ENCODE measurements around the gene GLI2. TPM values are rescaled to one million over a fixed set of nuclear protein-coding genes. Genes with fewer than 3 reads are reported as not detected.

GLI2 gene
- total RNA-seq, 1 experiment from 2014 or later = 4.0 TPM

DNA sequence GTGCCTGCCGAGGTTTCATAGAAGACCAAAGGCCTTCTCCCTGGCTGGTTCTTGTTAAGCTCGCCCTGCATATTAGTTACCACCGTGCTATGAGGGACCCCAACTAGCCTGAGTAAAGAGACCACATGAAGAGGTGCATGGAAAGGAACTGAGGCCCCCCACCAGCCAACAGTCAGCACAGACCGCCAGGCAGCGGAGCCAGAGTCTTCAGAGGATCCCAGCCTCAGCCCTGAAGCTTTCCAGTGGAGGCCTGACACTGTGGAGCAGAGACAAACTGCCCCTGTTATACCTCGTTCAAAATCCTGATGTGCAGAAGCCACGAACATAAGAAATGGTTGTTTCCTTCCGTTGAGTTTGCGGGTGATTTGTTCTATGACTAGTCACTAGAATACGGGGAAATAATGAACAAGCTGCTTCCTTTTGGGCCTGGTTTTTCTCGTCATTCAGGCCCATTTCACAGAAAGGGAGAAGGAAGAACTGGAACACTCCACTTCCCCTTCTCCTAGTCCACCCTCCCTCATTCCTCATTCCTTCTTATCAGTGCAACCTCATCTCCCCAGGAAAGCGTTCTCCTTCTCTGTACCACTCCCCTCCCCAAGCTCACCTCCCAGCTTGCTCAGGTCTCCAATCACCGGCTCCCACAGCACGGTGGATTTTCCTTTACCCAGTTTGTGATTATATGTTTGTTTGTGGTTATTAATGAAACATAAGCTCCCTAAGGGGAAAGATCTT is 3.0 kb upstream of the GLI2 start:
- Histone ChIP-seq H3K9me3 (ENCODE audit: low read length) (no peaks in the 10 kb centered on the region), H3K36me3 (ENCODE audit: low read depth, low read length) (no peaks in the 10 kb centered on the region), H3K27ac (ENCODE audit: low read length) (no peak overlapping the region), H3K9me2 (replicated peaks; ENCODE audit: low read length) (no peaks in the 10 kb centered on the region), H3K79me2 (ENCODE audit: low read length) (no peaks in the 10 kb centered on the region), H4K20me1 (ENCODE audit: low read length) (no peaks in the 10 kb centered on the region), H2AFZ (ENCODE audit: low read length) (no peak overlapping the region), H3K27me3 (ENCODE audit: low read length) (no peaks in the 10 kb centered on the region), H3K4me3 (ENCODE audit: low read length) (no peak overlapping the region), H3K9ac (ENCODE audit: low read length) (no peak overlapping the region), H3F3A (ENCODE audit: low read length, unreplicated experiment) (no peaks in the 10 kb centered on the region), H3K4me2 (ENCODE audit: low read length) (no peak overlapping the region), H3K4me1 (ENCODE audit: insufficient read depth, low read length) (peaks cover 14% of the 10 kb centered on the region)
- ATAC-seq (no peak), DNase-seq (no peak)
- no TSS peak for BruUV-seq (replicated peaks)
- ChIA-PET POLR2A (ENCODE audit: unreplicated experiment) (no interaction called here), CTCF (interaction anchor here (0.6 kb wide), 1 partner anchor 200 kb away, joined by 3 read pairs; no protein-coding TSS in a partner anchor)
- TF ChIP-seq, protein P1, sequence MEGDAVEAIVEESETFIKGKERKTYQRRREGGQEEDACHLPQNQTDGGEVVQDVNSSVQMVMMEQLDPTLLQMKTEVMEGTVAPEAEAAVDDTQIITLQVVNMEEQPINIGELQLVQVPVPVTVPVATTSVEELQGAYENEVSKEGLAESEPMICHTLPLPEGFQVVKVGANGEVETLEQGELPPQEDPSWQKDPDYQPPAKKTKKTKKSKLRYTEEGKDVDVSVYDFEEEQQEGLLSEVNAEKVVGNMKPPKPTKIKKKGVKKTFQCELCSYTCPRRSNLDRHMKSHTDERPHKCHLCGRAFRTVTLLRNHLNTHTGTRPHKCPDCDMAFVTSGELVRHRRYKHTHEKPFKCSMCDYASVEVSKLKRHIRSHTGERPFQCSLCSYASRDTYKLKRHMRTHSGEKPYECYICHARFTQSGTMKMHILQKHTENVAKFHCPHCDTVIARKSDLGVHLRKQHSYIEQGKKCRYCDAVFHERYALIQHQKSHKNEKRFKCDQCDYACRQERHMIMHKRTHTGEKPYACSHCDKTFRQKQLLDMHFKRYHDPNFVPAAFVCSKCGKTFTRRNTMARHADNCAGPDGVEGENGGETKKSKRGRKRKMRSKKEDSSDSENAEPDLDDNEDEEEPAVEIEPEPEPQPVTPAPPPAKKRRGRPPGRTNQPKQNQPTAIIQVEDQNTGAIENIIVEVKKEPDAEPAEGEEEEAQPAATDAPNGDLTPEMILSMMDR (conservative IDR thresholded peaks at IDR 0.05; ENCODE audit: low read depth, low read length) = no peak
- TF ChIP-seq EZH2phosphoT487 (IDR thresholded peaks at IDR 0.05; ENCODE audit: borderline replicate concordance, low read length) (no peak), EZH2 (IDR thresholded peaks at IDR 0.05; ENCODE audit: low read length, unreplicated experiment) (no peak)
- intact Hi-C loops (cut with micrococcal nuclease) = no loop called here

- ATAC-seq (no peak), DNase-seq (no peak)
- ChIA-PET CTCF (no interaction called here), POLR2A (ENCODE audit: unreplicated experiment) (no interaction called here)
- no peak overlapping the region for H2AFZ ChIP-seq (ENCODE audit: low read length)
- no peaks in the 10 kb centered on the region for H3K9me3 ChIP-seq (ENCODE audit: low read length)
- H3K4me2 ChIP-seq (ENCODE audit: low read length) = no peak overlapping the region
- no peak overlapping the region for H3K27ac ChIP-seq (ENCODE audit: low read length)
- H3K36me3 ChIP-seq (ENCODE audit: low read depth, low read length) = no peaks in the 10 kb centered on the region
- BruUV-seq (replicated peaks) = no TSS peak
- no peaks in the 10 kb centered on the region for H3K27me3 ChIP-seq (ENCODE audit: low read length)
- no peak overlapping the region for H3K4me3 ChIP-seq (ENCODE audit: low read length)
- no peak overlapping the region for H3K9ac ChIP-seq (ENCODE audit: low read length)
- intact Hi-C loops (cut with micrococcal nuclease) = no loop called here
- H3F3A ChIP-seq (ENCODE audit: low read length, unreplicated experiment) = no peaks in the 10 kb centered on the region
- TF ChIP-seq EZH2 (IDR thresholded peaks at IDR 0.05; ENCODE audit: low read length, unreplicated experiment) (no peak), EZH2phosphoT487 (IDR thresholded peaks at IDR 0.05; ENCODE audit: borderline replicate concordance, low read length) (no peak)
- TF ChIP-seq, protein P1 (conservative IDR thresholded peaks at IDR 0.05; ENCODE audit: low read depth, low read length) = no peak
- H3K79me2 ChIP-seq (ENCODE audit: low read length) = peaks cover 6% of the 10 kb centered on the region; the same call in 1 of the 2 replicates
- H3K4me1 ChIP-seq (ENCODE audit: insufficient read depth, low read length) = peaks cover 19% of the 10 kb centered on the region
- no peaks in the 10 kb centered on the region for H4K20me1 ChIP-seq (ENCODE audit: low read length)
- no peaks in the 10 kb centered on the region for H3K9me2 ChIP-seq (replicated peaks; ENCODE audit: low read length)
Measured at GRCh38 chr2:120733238-120733932, 2.3 kb upstream of the GLI2 start.

All from PC-3 (cell line).